CD4-positive, alpha-beta T cell treated with Interleukin-6 for 4 hours (primary cell): ENCODE data around the gene ZNF581.

Source experiments
- DNase-seq: peaks from one replicate; pipeline ENCODE4 v3.0.0-alpha.2; 2020; ENCODE audit warnings: mixed read lengths

ZNF581 gene

DNA sequence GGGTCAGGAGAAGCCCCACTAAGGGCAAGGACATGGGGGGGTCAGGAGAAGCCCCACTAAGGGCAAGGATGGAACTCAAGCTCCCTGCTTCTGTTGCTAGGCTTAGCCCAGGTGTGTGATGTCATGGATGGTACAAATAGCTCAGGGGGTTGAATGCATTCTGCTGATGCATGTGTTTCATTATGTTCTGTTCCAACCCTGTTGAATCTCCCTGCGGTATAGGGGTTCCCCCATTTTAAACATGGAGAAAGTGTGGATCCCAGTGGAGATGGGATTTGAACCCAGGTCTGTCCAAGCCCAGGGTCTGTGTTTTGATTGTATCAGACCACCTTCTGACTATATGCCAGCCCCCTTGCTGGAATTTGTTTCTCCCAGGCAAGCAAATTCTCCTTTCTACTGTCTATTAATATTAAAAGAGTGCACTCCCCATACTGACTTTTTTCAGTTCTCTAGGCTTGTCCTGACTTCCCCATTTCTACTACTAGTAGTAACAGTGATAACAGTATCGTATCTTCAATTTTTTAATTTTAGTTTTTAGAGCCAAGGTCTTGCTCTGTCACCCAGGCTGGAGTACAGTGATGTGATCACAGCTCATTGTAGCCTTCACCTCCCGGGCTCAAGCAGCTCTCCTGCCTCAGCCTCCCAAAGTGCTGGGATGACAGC lies 31.3 kb upstream of the ZNF581 start:
- no peak for DNase-seq

DNA sequence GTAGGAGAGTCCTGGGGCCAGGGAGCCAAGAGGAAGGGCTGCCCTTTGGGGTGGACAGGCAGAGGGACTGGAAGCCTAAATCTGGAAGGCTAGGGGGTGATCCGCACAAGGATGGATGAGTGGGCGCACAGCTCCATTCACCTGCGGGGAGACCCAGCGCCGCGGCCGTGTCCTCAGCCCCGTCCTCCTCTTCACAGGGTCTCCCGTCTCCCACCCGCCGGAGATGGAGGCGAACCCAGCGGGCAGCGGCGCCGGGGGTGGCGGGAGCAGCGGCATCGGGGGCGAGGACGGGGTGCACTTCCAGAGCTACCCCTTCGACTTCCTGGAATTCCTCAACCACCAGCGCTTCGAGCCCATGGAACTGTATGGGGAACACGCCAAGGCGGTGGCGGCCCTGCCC lies 30.1 kb upstream of the ZNF581 start:
- no peak for DNase-seq

DNA sequence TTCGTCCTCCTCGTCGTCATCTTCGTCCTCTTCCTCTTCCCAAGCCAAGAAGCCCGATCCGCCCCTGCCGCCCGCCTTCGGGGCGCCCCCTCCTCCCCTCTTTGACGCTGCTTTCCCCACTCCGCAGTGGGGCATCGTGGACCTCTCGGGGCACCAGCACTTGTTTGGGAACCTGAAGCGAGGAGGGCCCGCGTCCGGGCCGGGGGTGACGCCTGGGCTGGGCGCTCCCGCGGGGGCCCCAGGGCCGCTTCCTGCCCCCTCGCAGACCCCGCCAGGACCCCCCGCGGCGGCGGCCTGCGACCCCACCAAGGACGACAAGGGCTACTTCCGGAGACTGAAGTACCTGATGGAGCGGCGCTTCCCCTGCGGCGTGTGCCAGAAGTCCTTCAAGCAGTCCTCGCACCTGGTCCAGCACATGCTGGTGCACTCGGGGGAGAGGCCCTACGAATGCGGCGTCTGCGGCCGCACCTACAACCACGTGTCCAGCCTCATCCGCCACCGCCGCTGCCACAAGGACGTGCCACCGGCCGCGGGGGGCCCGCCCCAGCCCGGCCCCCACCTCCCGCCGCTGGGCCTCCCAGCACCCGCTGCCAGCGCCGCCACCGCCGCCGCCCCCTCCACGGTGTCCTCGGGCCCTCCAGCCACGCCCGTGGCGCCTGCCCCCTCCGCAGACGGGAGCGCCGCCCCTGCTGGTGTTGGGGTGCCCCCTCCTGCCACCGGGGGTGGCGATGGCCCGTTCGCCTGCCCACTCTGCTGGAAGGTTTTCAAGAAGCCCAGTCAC lies 29.3 kb upstream of the ZNF581 start:
- no peak for DNase-seq

DNA sequence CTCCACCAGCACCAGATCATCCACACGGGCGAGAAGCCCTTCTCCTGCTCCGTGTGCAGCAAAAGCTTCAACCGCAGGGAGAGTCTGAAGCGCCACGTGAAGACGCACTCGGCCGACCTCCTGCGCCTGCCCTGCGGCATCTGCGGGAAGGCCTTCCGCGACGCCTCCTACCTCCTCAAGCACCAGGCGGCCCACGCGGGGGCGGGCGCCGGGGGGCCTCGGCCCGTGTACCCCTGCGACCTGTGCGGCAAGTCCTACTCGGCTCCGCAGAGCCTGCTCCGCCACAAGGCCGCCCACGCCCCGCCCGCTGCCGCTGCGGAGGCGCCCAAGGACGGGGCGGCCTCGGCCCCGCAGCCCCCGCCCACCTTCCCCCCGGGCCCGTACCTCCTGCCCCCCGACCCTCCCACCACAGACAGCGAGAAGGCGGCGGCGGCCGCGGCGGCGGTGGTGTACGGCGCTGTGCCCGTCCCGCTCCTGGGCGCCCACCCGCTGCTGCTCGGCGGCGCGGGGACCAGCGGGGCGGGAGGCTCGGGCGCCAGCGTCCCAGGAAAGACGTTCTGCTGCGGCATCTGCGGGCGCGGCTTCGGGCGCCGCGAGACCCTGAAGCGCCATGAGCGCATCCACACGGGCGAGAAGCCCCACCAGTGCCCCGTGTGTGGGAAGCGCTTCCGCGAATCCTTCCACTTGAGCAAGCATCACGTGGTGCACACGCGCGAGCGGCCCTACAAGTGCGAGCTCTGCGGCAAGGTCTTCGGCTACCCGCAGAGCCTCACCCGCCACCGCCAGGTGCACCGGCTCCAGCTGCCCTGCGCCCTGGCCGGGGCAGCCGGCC lies 28.5 kb upstream of the ZNF581 start:
- no peak for DNase-seq

DNA sequence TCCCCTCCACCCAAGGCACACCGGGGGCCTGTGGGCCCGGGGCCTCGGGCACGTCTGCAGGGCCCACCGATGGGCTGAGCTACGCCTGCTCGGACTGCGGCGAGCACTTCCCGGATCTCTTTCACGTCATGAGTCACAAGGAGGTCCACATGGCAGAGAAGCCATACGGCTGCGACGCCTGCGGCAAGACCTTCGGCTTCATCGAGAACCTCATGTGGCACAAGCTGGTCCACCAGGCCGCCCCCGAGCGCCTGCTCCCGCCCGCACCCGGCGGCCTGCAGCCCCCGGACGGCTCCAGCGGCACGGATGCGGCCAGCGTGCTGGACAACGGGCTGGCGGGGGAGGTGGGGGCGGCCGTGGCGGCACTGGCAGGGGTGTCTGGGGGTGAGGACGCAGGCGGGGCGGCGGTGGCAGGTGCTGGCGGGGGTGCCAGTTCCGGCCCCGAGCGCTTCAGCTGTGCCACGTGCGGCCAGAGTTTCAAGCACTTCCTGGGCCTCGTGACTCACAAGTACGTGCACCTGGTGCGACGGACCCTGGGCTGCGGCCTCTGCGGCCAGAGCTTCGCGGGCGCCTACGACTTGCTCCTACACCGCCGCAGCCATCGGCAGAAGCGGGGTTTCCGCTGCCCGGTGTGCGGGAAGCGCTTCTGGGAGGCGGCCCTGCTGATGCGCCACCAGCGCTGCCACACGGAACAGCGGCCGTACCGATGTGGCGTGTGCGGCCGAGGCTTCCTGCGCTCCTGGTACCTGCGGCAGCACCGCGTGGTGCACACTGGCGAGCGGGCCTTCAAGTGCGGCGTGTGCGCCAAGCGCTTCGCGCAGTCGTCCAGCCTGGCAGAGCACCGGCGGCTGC lies 27.7 kb upstream of the ZNF581 start:
- DNase-seq = no peak

DNA sequence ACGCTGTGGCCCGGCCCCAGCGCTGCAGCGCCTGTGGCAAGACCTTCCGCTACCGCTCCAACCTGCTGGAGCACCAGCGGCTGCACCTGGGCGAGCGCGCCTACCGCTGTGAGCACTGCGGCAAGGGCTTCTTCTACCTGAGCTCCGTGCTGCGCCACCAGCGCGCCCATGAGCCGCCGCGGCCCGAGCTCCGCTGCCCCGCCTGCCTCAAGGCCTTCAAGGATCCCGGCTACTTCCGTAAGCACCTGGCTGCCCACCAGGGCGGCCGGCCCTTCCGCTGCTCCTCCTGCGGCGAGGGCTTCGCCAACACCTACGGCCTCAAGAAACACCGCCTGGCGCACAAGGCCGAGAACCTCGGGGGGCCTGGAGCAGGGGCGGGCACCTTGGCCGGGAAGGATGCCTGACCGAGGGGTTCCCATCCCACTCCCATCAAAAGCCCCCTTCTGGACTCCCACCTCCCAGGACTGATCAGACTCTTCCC lies 27.0 kb upstream of the ZNF581 start:
- DNase-seq = no peak

DNA sequence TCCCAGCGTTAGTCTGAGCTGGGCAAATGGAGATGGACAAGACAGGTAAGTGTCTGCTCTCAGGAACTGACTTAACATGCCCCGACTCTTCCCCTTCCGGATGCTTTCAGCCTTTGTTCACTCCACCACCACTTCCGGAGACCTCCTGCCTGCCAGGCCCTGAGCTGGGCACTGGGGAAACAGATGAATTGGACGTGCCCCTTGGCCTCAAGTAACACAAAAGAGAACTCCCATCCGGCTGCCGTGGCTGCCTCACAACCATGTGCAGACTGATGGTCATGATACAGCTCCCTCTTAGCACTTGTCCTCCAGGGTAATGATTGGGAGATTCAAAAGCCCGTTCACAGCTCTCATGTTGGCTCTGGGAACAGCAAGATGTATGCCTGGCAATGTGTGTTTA lies 26.0 kb upstream of the ZNF581 start:
- DNase-seq = no peak

DNA sequence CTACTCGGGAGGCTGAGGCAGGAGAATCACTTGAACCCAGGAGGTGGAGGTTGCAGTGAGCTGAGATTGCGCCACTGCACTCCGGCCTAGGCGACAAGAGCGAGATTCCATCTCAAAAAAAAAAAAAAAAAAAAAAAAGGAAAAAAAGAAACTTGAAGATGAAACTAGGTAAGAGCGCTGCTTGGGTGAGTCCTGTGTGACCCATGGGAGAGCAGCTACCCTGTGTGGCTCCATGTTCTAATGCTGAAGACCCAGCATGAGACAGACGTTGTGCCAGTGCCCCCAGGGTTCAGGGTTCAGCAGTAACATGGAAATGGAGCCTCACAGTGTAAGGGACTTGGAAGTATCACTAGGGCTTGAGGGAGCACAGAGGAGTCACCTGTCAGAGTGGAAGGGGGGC lies 25.0 kb upstream of the ZNF581 start:
- DNase-seq = no peak

DNA sequence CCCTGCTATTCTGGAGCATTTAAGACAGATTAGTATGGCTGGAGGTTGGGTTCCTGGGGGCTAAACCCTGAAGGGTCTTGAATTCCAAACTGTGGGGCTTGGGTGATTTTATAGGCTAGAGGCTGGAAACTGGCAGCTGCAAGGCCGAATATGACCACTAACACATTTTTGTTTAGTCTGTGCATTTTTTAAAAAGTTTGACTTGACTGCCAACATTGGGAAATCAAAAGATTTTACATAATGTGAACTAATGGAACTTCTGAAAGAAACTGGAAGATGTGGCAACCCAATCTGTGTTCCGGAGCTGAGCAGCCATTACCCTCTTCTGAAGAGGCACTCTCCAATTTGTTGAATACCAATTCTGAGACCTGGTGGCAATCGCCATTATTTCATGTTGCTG lies 24.2 kb upstream of the ZNF581 start:
- DNase-seq = no peak

DNA sequence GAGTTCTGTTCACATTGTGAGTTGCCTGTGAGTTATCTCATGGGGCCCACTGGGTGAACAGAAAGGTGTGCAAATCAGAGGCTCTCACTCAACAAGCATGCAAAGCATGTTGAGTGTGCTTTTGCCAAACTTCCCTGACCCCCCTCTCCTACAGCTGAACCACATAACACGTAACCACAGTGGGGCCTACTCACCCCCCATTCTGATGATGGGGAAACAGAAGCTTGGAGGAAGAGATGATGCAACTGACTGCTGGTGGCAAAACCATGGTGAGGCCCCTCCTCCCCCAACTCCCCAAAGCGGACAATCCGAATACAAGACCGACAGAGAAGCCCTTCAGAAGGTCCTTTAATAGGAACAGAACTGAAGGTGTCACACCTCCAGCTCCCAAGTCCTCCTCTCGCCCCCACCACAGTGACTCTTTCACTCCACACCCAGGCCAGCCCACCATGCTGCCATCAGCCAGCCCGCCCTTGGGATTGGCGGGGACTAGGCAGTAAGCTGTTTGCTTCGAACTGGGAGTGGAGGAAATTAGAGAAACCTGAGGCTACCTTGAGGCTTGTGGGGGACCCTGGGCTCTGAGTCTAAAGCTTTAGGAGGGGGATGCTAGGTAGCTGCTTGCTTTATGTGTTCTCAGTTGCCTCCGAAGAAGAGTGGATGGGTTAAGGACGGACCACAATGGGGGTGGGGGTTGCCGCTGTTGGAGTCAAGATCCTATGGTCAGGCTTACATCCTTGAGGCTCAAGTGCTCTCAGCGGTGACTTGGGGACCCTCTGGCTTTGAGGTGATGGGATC lies 22.8 kb upstream of the ZNF581 start:
- DNase-seq = peak; percentile 45

DNA sequence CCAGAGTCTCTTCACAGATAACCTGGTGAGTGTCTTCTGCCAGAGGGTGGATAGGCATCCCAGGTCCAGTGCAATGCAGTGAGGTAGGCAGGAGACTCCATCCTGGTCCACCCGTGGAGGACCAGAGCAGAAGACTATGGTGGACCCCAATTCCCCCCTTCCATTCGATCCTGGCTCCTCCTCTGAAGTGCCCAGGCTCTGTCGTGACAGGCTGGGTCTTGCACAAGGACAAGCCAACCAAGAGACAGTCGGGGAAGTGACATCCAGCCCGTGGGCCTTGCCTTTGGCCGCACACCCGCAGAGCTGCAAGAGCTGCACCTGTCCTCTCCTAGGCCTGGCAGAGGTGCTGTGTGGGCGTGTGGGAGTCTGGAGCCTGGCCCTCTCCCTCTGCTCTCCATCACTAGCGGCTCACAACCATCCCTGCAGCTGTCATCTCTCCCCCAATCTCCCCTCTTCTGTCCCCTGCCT lies 22.2 kb upstream of the ZNF581 start:
- DNase-seq = no peak

DNA sequence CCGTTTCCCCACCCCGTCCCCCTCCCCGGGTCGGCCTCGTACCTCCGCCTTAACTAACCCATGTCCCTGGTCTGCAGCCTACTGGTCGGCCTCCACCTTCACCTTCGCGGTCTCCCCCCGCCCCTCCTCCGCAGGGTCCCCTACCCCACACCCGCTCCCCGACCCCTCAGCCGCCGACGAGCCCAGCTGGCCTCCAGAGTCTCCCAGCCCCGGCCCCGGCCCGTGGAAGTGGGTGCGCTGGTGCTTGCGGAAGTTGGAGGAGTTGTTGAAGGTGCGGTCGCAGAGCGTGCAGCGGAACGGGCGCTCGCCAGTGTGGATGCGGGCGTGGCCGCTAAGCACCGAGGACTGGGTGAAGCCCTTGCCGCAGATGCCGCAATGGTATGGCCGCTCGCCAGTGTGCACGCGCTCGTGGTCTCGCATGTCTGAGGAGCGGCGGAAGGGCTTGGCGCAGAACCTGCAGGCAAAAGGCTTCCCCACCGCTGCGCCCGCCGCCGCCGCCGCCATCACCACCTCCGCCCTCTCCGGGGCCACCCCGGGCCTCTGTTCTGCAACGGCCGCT lies 21.7 kb upstream of the ZNF581 start:
- no peak for DNase-seq

DNA sequence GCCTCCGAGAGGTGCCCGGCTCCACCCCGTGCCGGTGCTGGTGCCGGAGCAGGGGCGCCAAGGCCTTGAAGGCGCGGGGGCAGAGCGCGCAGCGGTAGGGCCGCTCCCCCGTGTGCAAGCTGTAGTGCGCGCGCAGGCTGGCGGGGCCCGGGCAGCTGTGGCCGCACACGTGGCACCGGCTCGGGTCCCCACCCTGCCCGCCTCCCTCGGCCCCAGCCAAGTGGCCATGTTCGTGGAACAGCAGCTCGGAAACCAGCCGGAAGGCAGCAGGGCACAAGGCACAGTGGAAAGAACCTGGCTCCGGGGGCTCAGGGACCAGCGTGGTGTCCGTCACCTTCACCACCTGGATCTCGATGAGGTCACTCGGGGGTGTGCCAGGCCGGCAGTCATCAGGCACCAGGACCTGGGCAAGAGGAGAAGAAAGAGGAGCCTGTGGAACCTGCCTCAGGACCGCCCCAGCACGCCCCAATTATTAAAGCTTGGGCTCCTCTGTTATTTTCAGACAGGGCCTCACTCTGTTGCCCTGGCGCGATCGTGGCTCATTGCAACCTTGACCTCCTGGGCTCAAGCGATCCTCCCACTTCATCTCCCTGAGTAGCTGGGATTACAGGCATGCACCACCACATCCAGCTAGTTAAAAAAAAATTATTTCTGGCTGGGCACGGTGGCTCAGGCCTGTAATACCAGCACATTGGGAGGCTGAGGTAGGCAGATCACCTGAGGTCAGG lies 21.0 kb upstream of the ZNF581 start:
- no peak for DNase-seq

DNA sequence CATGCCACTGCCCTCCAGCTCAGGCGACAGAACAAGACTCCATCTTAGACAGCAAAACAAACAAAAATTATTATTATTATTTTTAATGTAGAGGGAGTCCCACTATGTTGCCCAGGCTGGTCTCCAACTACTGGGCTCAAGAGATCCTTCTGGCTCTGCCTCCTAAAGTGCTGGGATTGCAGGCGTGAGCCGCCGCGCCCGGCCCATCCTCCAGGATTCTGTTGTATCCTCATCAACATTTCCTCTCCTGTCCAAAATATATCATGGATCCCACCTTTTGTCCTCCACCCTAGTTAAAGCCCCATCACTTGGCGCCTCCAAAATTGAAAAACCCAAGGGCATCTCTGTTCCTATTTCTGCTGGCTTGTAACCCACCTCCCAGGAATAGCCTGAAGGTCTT lies 20.3 kb upstream of the ZNF581 start:
- no peak for DNase-seq

DNA sequence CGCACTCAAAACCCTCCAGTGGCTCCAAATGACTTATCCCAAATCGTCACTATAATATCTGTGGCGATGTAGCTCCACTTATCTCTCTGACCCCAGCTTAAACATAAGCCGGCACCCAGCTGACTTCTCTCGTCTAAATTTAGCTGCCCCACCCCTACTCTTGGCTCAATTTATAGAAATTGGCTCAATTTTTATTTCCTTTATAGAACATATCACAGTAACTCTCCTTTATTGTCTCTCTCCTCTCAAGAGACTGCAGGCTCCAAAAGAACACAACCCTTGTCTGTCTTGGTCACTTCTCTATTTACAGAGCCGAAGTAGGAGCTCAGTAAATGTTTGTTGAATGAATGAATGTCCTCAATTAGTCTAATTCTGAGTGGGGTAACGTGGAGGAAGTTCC lies 19.9 kb upstream of the ZNF581 start:
- DNase-seq = no peak

DNA sequence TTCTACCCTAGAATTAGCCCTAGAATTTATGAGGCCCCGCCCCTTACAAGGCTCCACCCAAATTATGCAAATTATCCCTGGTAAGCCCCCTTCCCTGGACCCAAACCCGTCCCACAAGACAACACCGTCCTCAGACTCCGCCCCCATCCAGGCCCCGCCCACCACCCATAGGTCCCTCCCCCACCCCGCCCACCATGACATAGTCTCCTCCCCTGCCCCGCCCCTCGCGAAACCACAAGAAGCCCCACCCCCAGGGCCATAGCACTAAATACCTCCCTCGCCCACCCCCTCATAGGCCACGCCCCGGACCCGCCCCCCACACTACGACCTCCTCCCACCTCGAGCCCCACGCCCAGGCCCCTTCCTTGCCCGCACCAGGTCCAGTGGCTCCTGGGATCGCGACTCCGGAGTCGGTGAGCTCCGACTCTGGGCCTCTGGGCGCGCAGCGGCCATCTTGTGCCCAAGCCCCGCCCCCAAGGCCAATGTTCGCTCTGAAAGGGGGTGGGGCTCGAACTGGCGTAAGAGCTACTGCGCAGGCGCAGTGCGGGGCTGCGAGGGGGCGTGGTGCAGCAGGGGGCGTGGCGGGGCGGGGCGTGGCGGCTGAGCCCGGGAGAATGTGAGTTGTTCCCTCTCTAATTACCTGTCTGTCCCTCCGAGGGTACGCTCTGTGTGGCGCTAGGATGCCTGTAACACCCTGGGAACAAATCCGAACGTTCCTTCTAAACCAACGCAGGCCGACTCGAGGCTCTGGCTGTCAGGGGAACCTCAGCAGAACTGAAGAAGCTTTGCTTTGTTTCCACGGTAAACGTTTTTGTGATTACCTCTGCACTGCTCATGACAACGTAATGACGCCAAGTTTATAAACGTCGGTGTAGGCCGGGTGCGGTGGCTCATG lies 19.1 kb upstream of the ZNF581 start, which contains the start of gene ZNF784:
Gene ZNF784, minus strand, starts transcription at position 458 of the 895 bp plus-strand sequence. Its CDS starts 5 bp downstream, at position 453.
- DNase-seq = peak; percentile 92

DNA sequence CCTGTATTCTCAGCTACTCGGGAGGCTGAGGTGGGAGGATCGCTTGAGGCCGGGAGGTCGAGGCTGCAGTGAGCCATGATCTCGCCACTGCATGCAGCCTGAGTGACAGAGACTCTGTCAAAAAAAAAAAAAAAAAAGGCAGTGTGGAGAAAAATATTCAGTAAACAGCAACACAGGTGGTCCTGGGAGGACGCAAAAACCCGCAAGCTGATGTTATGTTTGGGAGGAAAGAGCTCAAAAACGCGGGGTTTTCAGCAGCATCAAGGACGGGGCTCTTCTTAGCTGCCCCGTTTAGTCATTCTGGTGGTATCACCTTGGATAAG lies 18.5 kb upstream of the ZNF581 start:
- DNase-seq = no peak

DNA sequence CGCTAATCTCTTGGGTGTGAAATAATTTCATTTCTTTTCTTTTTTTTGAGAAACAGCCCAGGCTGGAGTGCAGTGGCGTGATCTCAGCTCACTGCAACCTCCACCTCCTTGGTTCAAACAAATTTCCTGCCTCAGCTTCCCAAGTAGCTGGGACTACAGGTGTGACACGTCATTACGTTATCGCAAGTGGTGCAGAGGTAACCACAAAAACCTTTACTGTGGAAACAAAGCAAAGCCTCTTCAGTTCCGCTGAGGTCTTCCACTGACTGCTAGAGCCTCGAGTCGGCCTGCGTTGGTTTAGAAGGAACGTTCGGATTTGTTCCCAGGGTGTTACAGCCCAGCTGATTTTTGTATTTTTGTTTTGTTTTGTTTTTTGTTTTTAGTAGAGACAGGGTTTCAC lies 17.1 kb upstream of the ZNF581 start:
- peak; percentile 72 for DNase-seq

DNA sequence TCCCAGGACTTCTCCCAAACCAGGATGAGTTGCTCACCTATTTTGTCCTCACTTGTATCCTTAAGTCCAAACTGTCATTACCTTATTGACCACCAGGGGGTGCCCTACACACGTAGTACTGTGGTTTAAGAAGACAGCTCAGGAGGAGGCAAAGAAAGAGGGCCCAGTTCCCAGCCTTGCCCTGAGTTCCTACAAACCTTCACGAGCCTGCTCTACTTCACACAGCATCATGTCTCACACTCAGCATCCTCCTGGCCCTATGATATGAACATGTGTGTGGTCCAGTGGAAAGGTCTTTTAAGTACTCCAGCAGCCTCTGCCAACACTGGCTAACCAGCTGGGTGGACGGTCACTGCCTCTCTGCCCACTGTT lies 11.0 kb upstream of the ZNF581 start:
- peak; percentile 93 for DNase-seq

DNA sequence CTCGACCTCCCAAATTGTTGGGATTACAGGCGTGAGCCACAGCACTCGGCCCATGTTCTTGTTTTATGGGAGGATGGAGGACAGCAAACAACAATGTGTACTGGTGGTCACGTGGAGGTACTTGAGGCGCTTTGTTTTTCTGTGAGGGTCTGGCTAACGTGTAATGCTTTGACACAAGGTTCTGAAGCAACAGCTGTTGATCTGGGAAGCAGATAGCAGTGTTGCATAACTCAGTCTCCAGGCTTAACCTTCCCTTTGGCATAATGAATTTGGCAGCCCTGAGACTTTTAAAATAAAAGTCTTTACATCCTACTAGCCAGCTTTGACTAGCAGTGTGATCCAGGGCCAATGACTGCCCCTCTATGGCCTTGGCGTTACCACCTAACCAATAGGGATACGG lies 9.6 kb upstream of the ZNF581 start:
- DNase-seq = no peak
